ENCODE data around the gene MAP3K5. TPM values are rescaled to one million over a fixed set of nuclear protein-coding genes. Genes with fewer than 3 reads are reported as not detected.

The MAP3K5 gene
- total RNA-seq, 5 donors from 2014 or later (not counting 1 experiment from before 2014, with no cell fraction given), result 17.8 to 29.2 (median 20.6) TPM

GRCh38 chr6:136651982-136652381, 140.3 kb downstream of the MAP3K5 start:
- no peak overlapping the region for H3K4me3 ChIP-seq (ENCODE audit: control insufficient read depth in 1 of 2, extremely low read depth in 1 of 2, low read length in 1 of 2)
- H3K27ac Mint-ChIP-seq, result no peak overlapping the region
- DNase-seq (no peak), ATAC-seq (replicated peaks in 1 of 4) (no peak)
- WGBS (ENCODE audit: insufficient coverage), result no CpG with 5 or more reads among the region's 2 CpGs
- H3K27me3 ChIP-seq (replicated peaks in 1 of 2; ENCODE audit: control insufficient read depth in 2 of 2, extremely low read depth in 1 of 2, insufficient read depth in 2 of 2, low read length in 1 of 2), result no peaks in the 10 kb centered on the region
- H3K27ac ChIP-seq (ENCODE audit: low read length), result no peak overlapping the region
- POLR2A ChIA-PET, result no interaction called here
- H3K4me1 ChIP-seq (ENCODE audit: control insufficient read depth in 1 of 2, extremely low read depth in 1 of 2, insufficient read depth in 2 of 2, low read length in 2 of 2), result peaks cover 0 to 10% of the 10 kb centered on the region in 2 experiments
- no peaks in the 10 kb centered on the region for H3K9me3 ChIP-seq
- CTCF ChIA-PET, result interaction anchor here in 1 of 2 donors (0.6 to 2.9 kb wide), 3 partner anchors 11 to 140 kb away, joined by 3 to 15 read pairs (median 6); partner anchors contain the start of gene MAP3K5
- peaks cover 29% of the 10 kb centered on the region for H3K36me3 Mint-ChIP-seq
- H3K36me3 ChIP-seq (ENCODE audit: control insufficient read depth in 2 of 2, extremely low read depth in 1 of 2, insufficient read depth in 1 of 2, low read length in 1 of 2), result peaks cover 0 to 23% of the 10 kb centered on the region in 2 donors
- no peak overlapping the region for H3K4me3 Mint-ChIP-seq
- H3K27me3 Mint-ChIP-seq, result no peaks in the 10 kb centered on the region
- H3K4me1 Mint-ChIP-seq, result no peaks in the 10 kb centered on the region
- H3K9me3 Mint-ChIP-seq, result no peaks in the 10 kb centered on the region

DNA sequence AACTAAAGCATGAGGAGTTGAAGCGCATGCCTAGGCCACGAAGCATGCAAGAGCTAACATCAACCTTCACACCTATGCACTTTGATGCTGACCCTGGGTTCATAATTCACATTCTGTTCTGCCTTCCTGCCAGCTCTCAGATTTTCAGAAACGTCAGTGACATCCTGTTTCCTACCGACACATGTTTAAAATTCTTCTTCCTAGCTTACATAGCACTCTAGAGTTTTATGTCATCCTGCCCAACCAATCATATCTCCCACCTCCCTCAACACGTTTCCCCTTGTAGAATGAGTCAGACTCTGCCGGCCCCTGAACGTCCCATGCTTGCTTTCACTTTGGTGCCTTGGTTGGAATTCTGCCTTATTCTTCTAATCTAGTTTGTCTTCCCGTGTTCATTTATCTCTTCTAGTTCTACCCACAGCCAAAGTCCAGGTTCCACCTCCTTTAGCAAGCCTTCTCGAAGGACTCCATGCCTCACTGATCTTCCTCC, 144.9 kb downstream of the MAP3K5 start:
- Mint-ChIP-seq H3K4me1 (peaks cover 0 to 2% (median 2%) of the 10 kb centered on the region in 3 donors), H3K27me3 (no peaks in the 10 kb centered on the region), H3K27ac (no peak overlapping the region), H3K4me3 (no peak overlapping the region), H3K36me3 (peaks cover 17% of the 10 kb centered on the region), H3K9me3 (no peaks in the 10 kb centered on the region)
- Histone ChIP-seq H3K27ac (ENCODE audit: low read length) (peak overlapping the region; percentile 83), H3K36me3 (ENCODE audit: control insufficient read depth in 2 of 2, extremely low read depth in 1 of 2, insufficient read depth in 1 of 2, low read length in 1 of 2) (peaks cover 0 to 6% of the 10 kb centered on the region in 2 donors), H3K4me1 (ENCODE audit: control insufficient read depth in 1 of 2, extremely low read depth in 1 of 2, insufficient read depth in 2 of 2, low read length in 2 of 2) (peaks cover 0 to 16% of the 10 kb centered on the region in 2 experiments), H3K4me3 (ENCODE audit: control insufficient read depth in 1 of 2, extremely low read depth in 1 of 2, low read length in 1 of 2) (no peak overlapping the region), H3K9me3 (no peaks in the 10 kb centered on the region), H3K27me3 (replicated peaks in 1 of 2; ENCODE audit: control insufficient read depth in 2 of 2, extremely low read depth in 1 of 2, insufficient read depth in 2 of 2, low read length in 1 of 2) (no peaks in the 10 kb centered on the region)
- DNase-seq, result peak in 33 of 35 experiments; percentile 4 to 73 (median 26)
- 28% methylated on average over 8 of the region's 9 CpGs for WGBS (ENCODE audit: insufficient coverage)
- POLR2A ChIA-PET, result interaction anchor here (0.5 to 2.9 kb wide), 4 partner anchors 142 to 359 kb away, joined by 3 to 8 read pairs (median 4); partner anchors contain the start of gene MAP3K5 (in 2 of the 2)
- CTCF ChIA-PET, result interaction anchor here (0.7 to 9.7 kb wide), 5 partner anchors 137 to 273 kb away, joined by 3 to 320 read pairs (median 5); partner anchors contain the start of gene MAP3K5 (in 2 of the 2)
- peak; percentile 75 to 94 (median 82) for ATAC-seq (replicated peaks in 1 of 4)

DNA sequence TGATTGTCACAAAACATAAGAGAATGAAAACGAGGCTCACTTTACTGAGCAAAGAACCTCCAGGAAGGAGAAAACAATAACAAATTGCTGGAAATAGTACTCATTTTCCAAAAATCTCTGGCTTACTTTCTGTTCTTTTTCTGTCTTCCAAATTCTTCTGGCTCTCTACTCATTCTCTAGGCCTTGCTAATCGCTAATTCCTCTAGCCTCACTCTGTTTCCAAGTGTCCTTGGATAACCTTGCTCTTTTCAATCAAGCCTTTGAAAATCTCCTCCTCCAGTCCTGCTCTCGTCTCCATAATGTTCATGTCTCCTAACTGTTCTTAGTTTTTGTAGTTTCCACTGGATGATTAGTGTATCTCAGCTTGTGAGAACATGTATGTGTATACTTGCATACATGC, 145.9 kb downstream of the MAP3K5 start:
- peaks cover 0 to 2% (median 2%) of the 10 kb centered on the region in 3 donors for H3K4me1 Mint-ChIP-seq
- H3K27me3 Mint-ChIP-seq, result no peaks in the 10 kb centered on the region
- Histone ChIP-seq H3K36me3 (ENCODE audit: control insufficient read depth in 2 of 2, extremely low read depth in 1 of 2, insufficient read depth in 1 of 2, low read length in 1 of 2) (peaks cover 0 to 3% of the 10 kb centered on the region in 2 donors), H3K4me1 (ENCODE audit: control insufficient read depth in 1 of 2, extremely low read depth in 1 of 2, insufficient read depth in 2 of 2, low read length in 2 of 2) (peaks cover 0 to 16% of the 10 kb centered on the region in 2 experiments), H3K27ac (ENCODE audit: low read length) (peak overlapping the region; percentile 83), H3K9me3 (no peaks in the 10 kb centered on the region), H3K4me3 (ENCODE audit: control insufficient read depth in 1 of 2, extremely low read depth in 1 of 2, low read length in 1 of 2) (no peak overlapping the region), H3K27me3 (replicated peaks in 1 of 2; ENCODE audit: control insufficient read depth in 2 of 2, extremely low read depth in 1 of 2, insufficient read depth in 2 of 2, low read length in 1 of 2) (no peaks in the 10 kb centered on the region)
- ATAC-seq (replicated peaks in 1 of 4) (no peak), DNase-seq (no peak)
- peaks cover 15% of the 10 kb centered on the region for H3K36me3 Mint-ChIP-seq
- no peaks in the 10 kb centered on the region for H3K9me3 Mint-ChIP-seq
- CTCF ChIA-PET, result interaction anchor here (0.7 to 9.7 kb wide), 6 partner anchors 11 to 274 kb away, joined by 4 to 320 read pairs (median 4); partner anchors contain the start of gene MAP3K5 (in 2 of the 2)
- no CpG with 5 or more reads among the region's 3 CpGs for WGBS (ENCODE audit: insufficient coverage)
- H3K27ac Mint-ChIP-seq, result no peak overlapping the region
- POLR2A ChIA-PET, result interaction anchor here (0.9 to 2.9 kb wide), 1 partner anchor 146 kb away, joined by 4 to 8 read pairs; the partner anchor contains the start of gene MAP3K5 (in 2 of the 2)
- no peak overlapping the region for H3K4me3 Mint-ChIP-seq

- Histone ChIP-seq H3K4me1 (ENCODE audit: control insufficient read depth in 1 of 2, extremely low read depth in 1 of 2, insufficient read depth in 2 of 2, low read length in 2 of 2) (peaks cover 0 to 16% of the 10 kb centered on the region in 2 experiments), H3K36me3 (ENCODE audit: control insufficient read depth in 2 of 2, extremely low read depth in 1 of 2, insufficient read depth in 1 of 2, low read length in 1 of 2) (peaks cover 0 to 13% of the 10 kb centered on the region in 2 donors), H3K27me3 (replicated peaks in 1 of 2; ENCODE audit: control insufficient read depth in 2 of 2, extremely low read depth in 1 of 2, insufficient read depth in 2 of 2, low read length in 1 of 2) (no peaks in the 10 kb centered on the region), H3K27ac (ENCODE audit: low read length) (no peak overlapping the region), H3K4me3 (ENCODE audit: control insufficient read depth in 1 of 2, extremely low read depth in 1 of 2, low read length in 1 of 2) (no peak overlapping the region), H3K9me3 (no peaks in the 10 kb centered on the region)
- ChIA-PET POLR2A (interaction anchor here (0.9 to 2.3 kb wide), 2 partner anchors 148 kb away, joined by 5 to 13 read pairs; partner anchors contain the start of gene MAP3K5 (in 2 of the 2)), CTCF (interaction anchor here (0.7 to 9.7 kb wide), 46 partner anchors 8 to 281 kb away, joined by 3 to 320 read pairs (median 4); partner anchors contain the start of genes MAP3K5 (in 2 of the 2) and PEX7 (in 1 of the 2))
- 100% methylated on average over 1 of the region's 4 CpGs for WGBS (ENCODE audit: insufficient coverage)
- Mint-ChIP-seq H3K27me3 (no peaks in the 10 kb centered on the region), H3K4me3 (no peak overlapping the region), H3K27ac (no peak overlapping the region), H3K9me3 (no peaks in the 10 kb centered on the region), H3K36me3 (peaks cover 13% of the 10 kb centered on the region), H3K4me1 (peaks cover 0 to 5% (median 2%) of the 10 kb centered on the region in 3 donors)
- no peak for DNase-seq
- ATAC-seq (replicated peaks in 1 of 4), result peak in 1 of 4 experiments; percentile 10
Measured at GRCh38 chr6:136644597-136644952, 147.7 kb downstream of the MAP3K5 start.

DNA sequence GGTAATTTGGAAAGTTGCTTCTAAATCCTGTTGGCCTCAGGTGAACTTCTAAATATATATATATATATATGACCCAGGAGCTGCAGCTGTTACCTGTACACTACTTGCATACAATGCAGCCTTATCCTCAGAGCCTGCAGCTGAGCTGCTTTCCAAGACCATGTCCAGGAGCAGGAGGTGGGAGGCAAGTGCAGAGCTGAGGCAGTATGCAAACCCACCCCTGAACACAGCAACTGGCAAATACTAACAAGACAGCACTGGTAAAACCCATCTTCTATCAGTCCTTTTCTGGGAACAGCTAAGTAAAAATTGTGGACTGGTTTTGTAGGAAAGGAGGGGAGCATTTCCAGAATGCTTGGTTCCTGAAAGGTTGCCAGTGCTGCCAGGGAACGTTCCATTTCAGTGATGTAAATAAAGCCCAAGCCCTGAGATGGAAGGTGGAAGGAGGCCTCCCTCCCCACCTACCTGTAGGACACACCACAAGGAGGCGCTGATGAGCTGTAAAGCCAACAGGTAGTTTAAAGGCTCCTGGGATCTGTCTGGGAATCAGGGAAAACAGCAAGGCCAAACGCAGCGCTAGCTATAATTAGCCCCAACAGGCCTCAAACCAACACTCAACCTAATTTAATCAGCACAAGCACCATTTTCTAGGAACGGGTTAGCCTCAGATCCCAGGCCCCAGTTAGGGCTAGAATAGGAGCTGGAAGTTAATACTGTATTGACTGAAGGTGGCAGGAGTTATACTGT, 148.3 kb downstream of the MAP3K5 start:
- no peak overlapping the region for H3K27ac ChIP-seq (ENCODE audit: low read length)
- H3K4me3 ChIP-seq (ENCODE audit: control insufficient read depth in 1 of 2, extremely low read depth in 1 of 2, low read length in 1 of 2), result no peak overlapping the region
- no peaks in the 10 kb centered on the region for H3K9me3 ChIP-seq
- ATAC-seq (replicated peaks in 1 of 4) (peak; percentile 66 to 77 (median 71)), DNase-seq (peak; percentile 43 to 88 (median 73))
- Mint-ChIP-seq H3K27ac (peak overlapping the region in 1 of 2 donors; percentile 12), H3K4me3 (no peak overlapping the region), H3K27me3 (no peaks in the 10 kb centered on the region), H3K4me1 (peaks cover 0 to 5% (median 2%) of the 10 kb centered on the region in 3 donors), H3K36me3 (peaks cover 12% of the 10 kb centered on the region), H3K9me3 (no peaks in the 10 kb centered on the region)
- POLR2A ChIA-PET, result interaction anchor here (0.6 to 2.3 kb wide), 3 partner anchors 148 to 151 kb away, joined by 3 to 13 read pairs (median 5); partner anchors contain the start of gene MAP3K5 (in 2 of the 2)
- H3K4me1 ChIP-seq (ENCODE audit: control insufficient read depth in 1 of 2, extremely low read depth in 1 of 2, insufficient read depth in 2 of 2, low read length in 2 of 2), result peaks cover 0 to 16% of the 10 kb centered on the region in 2 experiments
- no peaks in the 10 kb centered on the region for H3K27me3 ChIP-seq (replicated peaks in 1 of 2; ENCODE audit: control insufficient read depth in 2 of 2, extremely low read depth in 1 of 2, insufficient read depth in 2 of 2, low read length in 1 of 2)
- CTCF ChIA-PET, result interaction anchor here (0.6 to 9.7 kb wide), 48 partner anchors 9 to 1827 kb away, joined by 3 to 320 read pairs (median 4); partner anchors contain the start of genes MAP3K5 (in 2 of the 2) and PEX7 (in 1 of the 2)
- peaks cover 0 to 13% of the 10 kb centered on the region in 2 donors for H3K36me3 ChIP-seq (ENCODE audit: control insufficient read depth in 2 of 2, extremely low read depth in 1 of 2, insufficient read depth in 1 of 2, low read length in 1 of 2)
- no CpG with 5 or more reads among the region's 5 CpGs for WGBS (ENCODE audit: insufficient coverage)
